ENCODE measurements around the gene SNX32.

SNX32 gene

GRCh38 chr11:65864706-65865471 lies 31.1 kb downstream of the SNX32 start:
- Histone ChIP-seq H3K9me2 (replicated peaks; ENCODE audit: insufficient read depth, low read length) (no peaks in the 10 kb centered on the region), H3F3A (ENCODE audit: insufficient read depth, low read length) (peaks cover 14% of the 10 kb centered on the region), H3K9ac (ENCODE audit: low read length) (no peak overlapping the region), H3K27ac (ENCODE audit: low read length) (no peak overlapping the region), H4K20me1 (ENCODE audit: insufficient read depth, low read length) (no peaks in the 10 kb centered on the region), H3K36me3 (replicated peaks; ENCODE audit: insufficient read depth, low read length) (peaks cover 5% of the 10 kb centered on the region; the same call in 1 of the 2 replicates), H3K79me2 (ENCODE audit: low read length) (peaks cover 31% of the 10 kb centered on the region), H3K9me3 (replicated peaks; ENCODE audit: insufficient read depth, low read length) (no peaks in the 10 kb centered on the region), H2AFZ (ENCODE audit: low read length) (no peak overlapping the region), H3K4me3 (ENCODE audit: low read length) (no peak overlapping the region), H3K27me3 (replicated peaks; ENCODE audit: insufficient read depth, low read length) (no peaks in the 10 kb centered on the region), H3K4me2 (ENCODE audit: low read depth, low read length) (no peak overlapping the region), H3K4me1 (ENCODE audit: low read length) (peaks cover 8% of the 10 kb centered on the region)
- DNase-seq: no peak
- TF ChIP-seq EZH2phosphoT487 (IDR thresholded peaks at IDR 0.05; ENCODE audit: low read length): no peak
- no peak for TF ChIP-seq CTCF (IDR thresholded peaks at IDR 0.05; ENCODE audit: low read length)
- no peak for TF ChIP-seq EZH2 (optimal IDR thresholded peaks at IDR 0.05; ENCODE audit: low read depth, low read length)

- Histone ChIP-seq H4K20me1 (ENCODE audit: insufficient read depth, low read length) (no peaks in the 10 kb centered on the region), H3F3A (ENCODE audit: insufficient read depth, low read length) (peaks cover 6% of the 10 kb centered on the region), H3K4me1 (ENCODE audit: low read length) (peaks cover 8% of the 10 kb centered on the region), H3K4me2 (ENCODE audit: low read depth, low read length) (no peak overlapping the region), H3K27me3 (replicated peaks; ENCODE audit: insufficient read depth, low read length) (no peaks in the 10 kb centered on the region), H3K36me3 (replicated peaks; ENCODE audit: insufficient read depth, low read length) (peaks cover 5% of the 10 kb centered on the region; the same call in 1 of the 2 replicates), H3K79me2 (ENCODE audit: low read length) (peaks cover 29% of the 10 kb centered on the region), H3K4me3 (ENCODE audit: low read length) (no peak overlapping the region), H2AFZ (ENCODE audit: low read length) (no peak overlapping the region), H3K9me2 (replicated peaks; ENCODE audit: insufficient read depth, low read length) (no peaks in the 10 kb centered on the region), H3K27ac (ENCODE audit: low read length) (no peak overlapping the region), H3K9me3 (replicated peaks; ENCODE audit: insufficient read depth, low read length) (no peaks in the 10 kb centered on the region), H3K9ac (ENCODE audit: low read length) (no peak overlapping the region)
- TF ChIP-seq EZH2 (optimal IDR thresholded peaks at IDR 0.05; ENCODE audit: low read depth, low read length) (no peak), EZH2phosphoT487 (IDR thresholded peaks at IDR 0.05; ENCODE audit: low read length) (no peak), CTCF (IDR thresholded peaks at IDR 0.05; ENCODE audit: low read length) (no peak)
- no peak for DNase-seq
Observed at GRCh38 chr11:65865550-65866172, 31.9 kb downstream of the SNX32 start.

- Histone ChIP-seq H3K36me3 (replicated peaks; ENCODE audit: insufficient read depth, low read length) (peaks cover 5% of the 10 kb centered on the region; the same call in 1 of the 2 replicates), H3K27me3 (replicated peaks; ENCODE audit: insufficient read depth, low read length) (no peaks in the 10 kb centered on the region), H2AFZ (ENCODE audit: low read length) (no peak overlapping the region), H3F3A (ENCODE audit: insufficient read depth, low read length) (no peaks in the 10 kb centered on the region; the same call in 1 of the 2 replicates), H3K79me2 (ENCODE audit: low read length) (peaks cover 19% of the 10 kb centered on the region), H3K4me1 (ENCODE audit: low read length) (peaks cover 5% of the 10 kb centered on the region), H3K9ac (ENCODE audit: low read length) (no peak overlapping the region), H3K4me3 (ENCODE audit: low read length) (no peak overlapping the region), H3K4me2 (ENCODE audit: low read depth, low read length) (no peak overlapping the region), H4K20me1 (ENCODE audit: insufficient read depth, low read length) (no peaks in the 10 kb centered on the region), H3K9me3 (replicated peaks; ENCODE audit: insufficient read depth, low read length) (no peaks in the 10 kb centered on the region), H3K27ac (ENCODE audit: low read length) (no peak overlapping the region), H3K9me2 (replicated peaks; ENCODE audit: insufficient read depth, low read length) (no peaks in the 10 kb centered on the region)
- no peak for DNase-seq
- TF ChIP-seq CTCF (IDR thresholded peaks at IDR 0.05; ENCODE audit: low read length) (no peak), EZH2 (optimal IDR thresholded peaks at IDR 0.05; ENCODE audit: low read depth, low read length) (no peak), EZH2phosphoT487 (IDR thresholded peaks at IDR 0.05; ENCODE audit: low read length) (no peak)
Observed at GRCh38 chr11:65866509-65867283, 32.9 kb downstream of the SNX32 start.
